HG03439 (cell line): ENCODE data around the gene RIMBP2.

Source experiments
- ATAC-seq: cut with Tn5 transposase; IDR thresholded peaks from one replicate; pipeline ENCODE4 v1.9.1; 2021; ENCODE audit warnings: mild to moderate bottlenecking, moderate library complexity; ENCODE audit not compliant: unreplicated experiment

RIMBP2 gene

DNA sequence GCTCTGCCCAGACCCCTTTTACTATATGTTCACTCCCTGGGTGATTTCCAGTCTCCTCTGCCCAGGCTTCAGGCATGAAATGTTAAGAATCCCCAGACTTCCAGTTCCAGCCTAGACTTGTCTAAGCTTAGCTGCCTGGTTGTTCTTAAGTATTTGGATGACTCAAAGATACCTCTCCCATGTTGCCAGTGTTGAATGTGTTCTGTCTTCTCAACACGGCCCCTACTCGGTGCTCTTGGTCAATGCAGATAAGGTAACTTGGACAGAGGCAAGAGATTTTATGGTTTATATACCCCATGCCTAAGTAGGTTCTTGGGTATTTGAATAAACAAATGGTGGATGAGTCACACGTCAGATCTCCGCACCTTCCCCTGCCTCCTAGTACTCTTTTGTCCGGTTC lies 364.8 kb downstream of the RIMBP2 start:
- no peak for ATAC-seq

- no peak for ATAC-seq
Observed at GRCh38 chr12:130350715-130351114, 365.4 kb downstream of the RIMBP2 start.

GRCh38 chr12:130347588-130347987 lies 368.5 kb downstream of the RIMBP2 start:
- no peak for ATAC-seq
